ENCODE measurements around the gene CTDSP2.
"Not testable (repeated sequence)": the region's sequence is repeated elsewhere in the genome, so short reads cannot be mapped to it uniquely, and the experiment has no call there.

The CTDSP2 gene

DNA sequence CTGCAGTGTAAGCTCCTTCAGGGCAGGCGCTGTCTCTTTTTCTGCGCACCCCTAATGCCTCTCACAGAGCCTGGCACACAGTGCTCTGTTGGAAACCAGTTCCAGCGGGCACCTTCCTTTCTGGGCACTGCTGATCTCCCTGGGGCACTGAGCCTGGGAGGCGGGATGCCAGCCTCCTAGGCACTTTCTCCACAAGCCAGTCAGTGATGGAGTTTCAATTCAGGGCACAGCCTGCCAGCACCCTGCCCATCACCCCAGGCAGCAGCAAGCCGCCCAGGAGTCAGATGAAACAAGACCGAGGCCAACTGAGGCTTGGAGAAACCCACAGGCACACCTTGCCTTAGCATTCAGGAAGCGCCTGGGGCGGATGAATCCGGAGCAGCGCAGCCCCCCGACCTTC, 5.7 kb upstream of the CTDSP2 start:
- no peak for DNase-seq

DNA sequence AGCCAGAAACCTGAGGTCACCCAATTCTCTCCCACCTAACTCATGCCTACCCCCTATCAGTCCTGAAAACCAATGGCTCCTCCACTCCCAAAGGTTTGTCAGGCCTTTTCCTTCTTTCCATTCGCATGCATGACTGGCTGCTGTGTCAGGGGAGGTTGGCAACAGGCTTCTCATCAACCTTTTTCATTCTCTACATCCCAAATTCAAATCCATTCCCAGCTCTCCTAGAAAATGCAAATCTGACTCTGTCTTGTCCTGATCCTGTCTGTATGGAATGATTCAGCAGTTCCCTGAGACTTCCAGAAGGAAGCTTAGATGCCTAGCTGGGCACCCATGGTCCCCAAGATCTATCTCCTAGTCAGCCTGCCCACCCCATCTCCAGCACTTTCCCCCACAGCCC, 5.0 kb upstream of the CTDSP2 start:
- no peak for DNase-seq

DNA sequence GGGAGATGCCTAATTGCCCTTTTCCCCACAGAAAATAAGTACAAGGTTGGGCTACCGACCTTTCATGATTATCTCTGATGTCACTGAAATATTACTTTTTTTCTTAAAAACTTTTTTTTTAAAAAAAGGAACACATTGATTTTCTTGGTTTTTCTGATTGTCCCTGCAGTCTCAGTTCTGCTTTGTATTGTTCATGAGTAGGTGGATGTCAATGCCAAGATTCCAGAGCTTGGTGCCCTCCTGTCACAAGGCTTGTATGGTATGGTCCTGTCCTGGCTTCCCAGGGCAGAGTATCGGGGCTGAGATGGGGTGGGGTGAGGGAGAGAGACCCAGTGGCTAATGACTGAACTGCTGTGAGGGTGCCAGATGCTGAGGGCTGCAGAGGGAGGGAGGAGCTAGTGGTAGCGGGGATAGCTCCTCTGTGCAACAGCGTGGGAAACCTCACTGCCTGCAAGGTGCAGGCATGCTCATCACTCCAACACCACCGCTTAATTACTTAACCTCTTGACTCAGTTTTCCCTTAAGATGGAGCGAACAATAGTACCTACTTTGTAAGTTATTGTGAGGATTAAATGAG, 4.4 kb upstream of the CTDSP2 start:
- DNase-seq: no peak

DNA sequence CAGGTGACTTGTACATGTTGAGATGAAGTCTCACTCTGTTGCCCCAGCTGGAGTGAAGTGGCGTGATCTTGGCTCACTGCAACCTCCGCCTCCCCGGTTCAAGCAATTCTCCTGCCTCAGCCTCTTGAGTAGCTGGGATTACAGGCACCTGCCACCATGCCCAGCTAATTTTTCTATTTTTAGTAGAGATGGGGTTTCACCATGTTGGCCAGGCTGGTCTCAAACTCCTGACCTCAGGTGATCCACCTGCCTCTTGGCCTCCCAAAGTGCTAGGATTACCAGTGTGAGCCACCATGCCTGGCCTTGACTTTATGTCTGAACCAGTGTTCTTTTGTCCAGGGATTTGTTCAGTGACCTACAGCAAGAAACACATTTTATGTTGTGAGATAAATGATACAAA, 2.9 kb upstream of the CTDSP2 start:
- not testable (repeated sequence) for DNase-seq

DNA sequence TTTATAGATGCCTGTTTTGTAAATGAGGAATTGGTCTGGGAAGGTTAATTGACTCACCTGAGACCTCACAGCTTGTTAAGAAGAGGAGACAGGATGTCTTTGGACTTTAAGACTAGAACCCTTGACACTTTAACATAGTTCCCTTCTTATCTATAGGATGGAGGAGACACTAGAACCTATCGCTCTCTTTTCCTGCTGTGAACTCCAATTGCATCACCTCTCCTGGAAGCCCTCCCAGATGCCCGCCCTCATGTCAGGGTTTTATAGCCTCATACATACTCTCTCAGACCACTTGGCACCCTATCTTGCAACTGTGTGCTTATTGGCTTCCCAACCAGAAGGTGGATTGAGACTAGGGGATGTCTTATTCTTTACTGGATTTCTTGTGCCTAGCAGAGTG, 2.5 kb upstream of the CTDSP2 start:
- DNase-seq: peak; percentile 29

DNA sequence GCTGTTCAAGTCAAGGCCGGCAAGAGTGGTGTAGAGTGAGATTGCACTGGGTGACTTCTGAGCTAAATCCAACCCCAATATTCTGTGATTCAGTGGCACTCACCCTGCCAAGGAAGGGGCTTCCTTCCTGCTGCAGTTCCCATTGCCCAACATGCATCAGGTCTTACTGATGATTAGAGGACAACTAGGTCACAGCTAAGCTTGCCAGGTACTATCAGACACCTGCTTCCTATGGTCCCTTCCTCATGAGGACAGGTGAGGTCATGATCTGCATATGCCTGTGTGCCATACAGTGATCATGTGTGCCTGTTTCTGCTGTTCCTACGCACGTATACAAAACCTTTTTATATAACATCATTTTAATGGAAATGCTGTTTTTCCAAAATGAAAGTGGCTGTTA, 1.7 kb upstream of the CTDSP2 start:
- DNase-seq: peak; percentile 30

DNA sequence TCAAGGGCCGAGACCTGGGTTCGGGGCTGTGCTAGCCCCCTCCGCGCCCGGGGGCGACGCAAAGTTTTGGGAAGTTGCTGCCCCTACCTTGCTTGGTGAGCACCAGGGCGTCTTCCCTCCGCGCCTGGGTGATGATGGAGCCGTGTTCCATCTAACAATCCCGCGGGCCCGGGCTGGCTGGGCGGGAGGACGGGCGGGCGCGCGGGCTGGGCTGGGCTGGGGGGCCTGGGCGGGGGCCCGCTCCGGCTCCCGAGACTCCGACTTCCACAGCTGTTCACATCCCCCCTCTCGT, 298 bp downstream of the CTDSP2 start:
- DNase-seq: no peak

DNA sequence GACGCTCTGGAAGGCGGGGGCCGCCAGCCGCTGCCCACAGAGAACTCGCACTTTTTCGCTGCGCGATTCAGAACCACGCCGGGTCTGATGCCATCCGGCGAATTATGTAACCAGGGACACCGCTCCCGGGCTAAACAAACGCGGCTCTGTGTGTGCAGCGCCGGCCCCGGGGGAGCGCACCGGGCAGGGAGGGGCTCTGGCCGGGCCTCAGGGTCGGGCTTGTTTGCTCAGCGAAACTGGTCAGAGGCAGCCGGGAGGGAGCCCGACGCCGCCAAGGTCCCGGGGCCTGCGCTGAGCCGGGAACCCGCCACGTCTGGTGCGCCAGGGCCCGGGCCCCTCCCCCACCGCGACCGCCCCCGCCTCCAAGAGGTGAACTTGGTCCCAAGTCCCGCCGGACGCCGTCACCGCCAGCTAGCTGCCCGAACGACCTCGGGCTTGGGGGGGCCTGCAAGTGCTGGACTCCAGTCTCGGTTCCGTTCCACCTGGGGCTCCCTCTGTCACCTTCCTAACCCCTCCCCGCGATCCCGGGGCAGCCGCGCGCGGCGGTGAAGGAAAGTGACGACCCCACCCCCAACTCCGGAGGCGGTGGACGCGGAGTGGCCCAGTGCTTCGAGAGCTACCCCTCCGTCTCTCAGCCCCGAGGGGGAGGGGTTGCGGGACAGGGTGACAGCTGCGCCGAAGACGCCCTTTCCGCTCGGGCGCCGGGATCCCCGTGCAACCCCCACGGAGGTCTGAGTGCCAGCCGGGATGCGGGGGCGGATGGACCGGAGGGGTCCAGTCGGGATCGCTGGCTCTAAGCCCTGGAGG, 848 bp downstream of the CTDSP2 start:
- peak; percentile 23 for DNase-seq

DNA sequence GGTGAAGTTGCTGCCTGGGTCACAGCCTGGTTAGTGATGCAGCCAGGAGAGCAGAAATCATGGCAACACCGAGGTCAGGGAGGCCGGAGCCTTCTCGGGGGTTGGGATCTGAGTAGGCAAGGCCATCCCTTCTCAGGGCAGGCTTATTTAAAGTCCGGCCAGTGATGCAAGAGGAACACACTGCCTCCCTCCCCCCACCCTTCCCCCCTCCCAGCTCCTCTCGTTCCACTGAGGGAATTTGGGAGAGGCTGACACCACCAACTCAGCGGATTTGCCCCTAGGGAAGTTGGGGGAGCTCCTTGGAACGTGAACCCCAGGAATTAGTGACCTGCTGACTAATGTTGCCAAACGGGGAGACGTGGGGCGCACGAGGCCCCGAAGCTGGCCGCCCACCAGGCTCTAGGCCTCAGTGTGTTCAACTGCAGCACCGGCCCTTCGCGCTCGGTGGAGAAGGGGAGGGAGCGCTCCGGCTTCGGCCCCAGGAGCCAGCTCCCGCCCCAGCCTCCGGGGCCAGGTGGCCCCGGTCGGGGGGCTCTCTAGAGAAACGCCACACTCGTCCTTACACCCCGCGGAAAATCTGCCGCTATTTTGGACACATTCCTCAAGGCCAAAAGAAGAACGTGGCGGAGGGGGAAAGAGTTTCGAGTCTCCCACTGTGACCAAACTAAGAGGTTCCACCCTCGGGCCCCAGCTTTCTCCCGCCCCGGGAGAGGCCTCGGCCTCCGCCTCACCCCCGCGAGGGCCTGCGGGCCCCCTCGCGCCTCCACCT, 1.6 kb downstream of the CTDSP2 start:
- no peak for DNase-seq

DNA sequence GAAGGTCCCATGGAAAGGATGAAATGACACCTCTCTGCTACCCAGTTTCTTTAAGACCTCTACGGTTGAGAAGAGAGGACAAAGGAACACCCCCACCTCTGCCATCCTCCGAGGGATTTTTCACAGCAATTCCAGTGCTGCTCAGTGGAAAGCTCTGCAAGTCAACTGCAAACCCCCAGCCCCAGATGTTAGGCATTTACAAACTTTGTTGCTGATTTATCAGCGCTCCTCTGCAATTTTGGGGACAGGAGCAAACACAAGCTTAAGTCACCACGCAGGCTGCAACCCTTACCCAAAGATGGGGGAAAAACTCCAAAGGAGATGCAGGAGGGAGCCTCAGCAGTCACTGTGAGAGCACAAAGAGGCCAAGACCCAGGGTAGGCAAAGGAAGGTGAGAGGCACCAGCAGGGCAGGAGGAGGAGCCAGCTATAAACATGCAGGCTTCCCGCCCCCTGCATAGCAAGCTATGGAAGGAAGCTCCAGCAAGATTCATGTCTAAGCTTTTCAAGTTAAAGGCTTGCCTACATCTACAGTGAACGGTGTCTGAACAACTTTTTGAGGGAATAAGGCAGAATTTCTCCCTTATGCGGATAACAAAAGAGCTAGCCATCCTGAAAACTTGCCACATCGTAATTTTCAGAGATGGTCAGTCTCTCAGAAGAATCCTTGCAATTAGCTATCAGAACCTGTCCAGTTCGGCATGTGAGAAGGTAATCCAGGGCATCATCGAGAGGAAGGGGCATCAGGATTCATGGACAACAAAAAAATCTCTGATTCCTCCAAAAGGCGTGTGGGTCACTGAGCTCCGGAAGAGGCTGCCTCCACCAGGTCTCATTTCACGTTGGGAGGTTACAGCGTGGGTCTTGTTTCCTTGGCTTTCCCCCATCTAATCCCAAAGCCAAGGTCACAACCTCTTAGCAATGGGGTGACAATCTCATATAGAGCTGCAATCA, 3.9 kb downstream of the CTDSP2 start:
- no peak for DNase-seq

DNA sequence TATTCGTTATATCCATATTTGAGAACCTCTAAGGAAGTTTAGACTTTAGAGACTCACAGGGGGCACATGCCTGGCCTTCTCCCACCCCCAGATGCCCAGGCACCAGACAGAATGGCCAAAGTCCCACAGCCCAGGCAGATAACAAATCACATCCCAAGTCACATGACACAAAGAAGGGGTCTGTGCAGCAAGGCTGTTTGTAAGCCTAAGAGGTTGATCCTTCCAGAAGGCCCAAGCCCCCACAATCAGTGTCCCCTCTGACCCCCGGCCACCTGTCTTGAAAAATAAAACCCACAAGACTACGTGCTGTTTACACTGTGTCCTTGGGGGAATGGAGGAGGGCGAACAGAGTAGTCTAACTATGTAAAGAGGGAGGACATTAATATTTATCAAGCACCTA, 5.1 kb downstream of the CTDSP2 start:
- no peak for DNase-seq

DNA sequence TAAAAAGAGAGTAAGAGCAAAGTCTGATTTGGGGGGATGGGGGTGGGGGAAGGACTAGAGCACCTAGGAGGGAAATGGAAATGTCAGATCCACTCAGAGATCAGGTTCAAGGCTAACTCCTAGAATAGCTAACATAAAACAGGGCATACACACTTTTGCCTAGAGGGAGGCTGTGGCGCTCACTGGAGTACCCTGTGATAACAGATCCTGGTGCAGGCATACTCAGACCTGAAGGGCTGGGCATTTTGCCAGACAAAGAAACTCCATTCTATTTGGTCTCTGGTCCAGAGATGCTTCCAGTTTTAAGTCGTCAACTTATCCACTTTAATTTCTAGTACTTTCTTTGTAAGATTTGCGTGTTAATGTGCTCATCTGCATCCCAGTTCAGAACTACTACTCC, 5.8 kb downstream of the CTDSP2 start:
- DNase-seq: peak; percentile 43

DNA sequence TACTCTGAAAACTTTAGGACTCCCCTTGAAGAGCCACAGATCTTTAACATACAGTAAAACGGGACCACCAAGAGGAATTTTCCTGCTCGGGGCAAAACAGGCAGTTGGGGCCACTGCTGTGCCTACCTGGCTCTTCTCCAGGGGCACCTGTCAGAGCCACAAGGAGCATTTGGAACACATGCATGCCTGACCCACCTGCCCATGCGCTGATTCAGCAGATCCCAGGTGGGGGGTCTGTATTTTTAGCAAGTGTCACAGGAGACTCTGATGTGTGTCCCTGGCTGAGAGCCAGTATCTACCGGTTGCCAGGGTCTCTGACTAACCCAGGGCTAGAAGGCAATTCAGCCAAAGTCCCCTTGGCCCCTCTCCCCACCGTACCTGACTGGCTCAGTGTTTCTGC, 6.5 kb downstream of the CTDSP2 start:
- DNase-seq: no peak

DNA sequence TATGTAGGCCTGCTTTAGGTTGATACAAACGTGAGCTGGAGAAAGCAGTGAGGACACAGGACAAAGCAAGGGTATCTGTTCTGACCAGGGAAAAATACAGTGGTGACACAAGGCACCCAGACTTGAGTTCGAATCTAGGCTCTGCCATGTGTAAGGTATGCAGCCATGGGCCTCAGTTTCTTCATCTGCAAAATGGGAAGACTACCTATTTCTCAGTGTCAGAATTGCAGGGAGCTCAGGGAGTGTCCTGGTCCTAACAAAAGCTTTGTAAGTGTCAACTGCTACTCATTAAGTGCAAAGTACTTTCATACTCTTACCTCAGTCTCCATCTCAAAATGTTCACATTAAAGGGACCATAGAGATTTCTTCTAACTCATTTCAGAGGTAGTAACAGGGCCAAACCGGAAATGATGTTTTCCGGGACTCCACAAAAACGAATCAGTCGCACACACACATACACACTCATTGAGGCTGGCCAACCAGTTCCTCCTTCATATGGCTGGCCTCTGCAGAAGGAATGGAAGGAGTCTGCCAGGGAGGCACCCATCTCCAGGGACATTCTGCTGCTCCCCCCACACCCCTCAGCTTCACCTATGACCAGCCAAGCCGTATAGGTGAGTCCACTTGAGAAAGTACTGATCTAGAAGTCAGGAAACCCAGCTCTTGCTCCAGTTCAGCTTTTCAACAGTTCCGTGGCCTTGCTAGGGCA, 7.8 kb downstream of the CTDSP2 start:
- no peak for DNase-seq

DNA sequence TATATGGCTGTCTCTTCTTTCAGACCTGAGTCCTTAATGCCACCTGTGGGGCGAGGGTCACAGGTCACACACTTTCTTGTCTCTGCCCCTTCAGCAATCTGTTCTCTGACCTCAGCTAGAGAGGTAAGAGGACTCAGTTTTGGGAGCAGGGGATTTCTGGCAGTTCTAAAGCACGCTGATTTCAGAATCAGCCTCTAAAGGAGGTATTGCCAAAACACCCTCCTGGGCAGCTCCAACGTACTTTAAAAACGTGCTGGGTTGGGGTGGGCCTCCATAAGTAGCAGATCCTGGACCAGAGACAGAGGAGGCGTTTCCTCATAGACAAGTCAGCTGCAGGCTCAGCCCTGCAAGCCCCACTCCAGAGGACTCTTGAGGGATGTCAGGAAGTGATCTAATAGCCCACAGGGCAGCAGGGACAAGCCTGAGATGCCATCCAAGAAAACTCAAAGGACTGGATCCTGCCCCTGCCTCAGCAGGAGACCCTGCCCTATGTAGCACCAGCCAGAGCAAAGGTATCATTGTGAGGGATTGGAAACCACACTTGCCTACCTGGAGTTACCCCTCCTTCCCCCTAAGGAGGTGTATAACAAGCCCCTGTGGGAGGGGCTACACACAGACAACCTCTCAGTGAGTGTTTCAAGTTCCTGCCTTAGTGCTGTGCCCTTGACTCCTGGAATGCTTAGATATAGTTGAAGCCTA, 8.5 kb downstream of the CTDSP2 start:
- peak; percentile 67 for DNase-seq

DNA sequence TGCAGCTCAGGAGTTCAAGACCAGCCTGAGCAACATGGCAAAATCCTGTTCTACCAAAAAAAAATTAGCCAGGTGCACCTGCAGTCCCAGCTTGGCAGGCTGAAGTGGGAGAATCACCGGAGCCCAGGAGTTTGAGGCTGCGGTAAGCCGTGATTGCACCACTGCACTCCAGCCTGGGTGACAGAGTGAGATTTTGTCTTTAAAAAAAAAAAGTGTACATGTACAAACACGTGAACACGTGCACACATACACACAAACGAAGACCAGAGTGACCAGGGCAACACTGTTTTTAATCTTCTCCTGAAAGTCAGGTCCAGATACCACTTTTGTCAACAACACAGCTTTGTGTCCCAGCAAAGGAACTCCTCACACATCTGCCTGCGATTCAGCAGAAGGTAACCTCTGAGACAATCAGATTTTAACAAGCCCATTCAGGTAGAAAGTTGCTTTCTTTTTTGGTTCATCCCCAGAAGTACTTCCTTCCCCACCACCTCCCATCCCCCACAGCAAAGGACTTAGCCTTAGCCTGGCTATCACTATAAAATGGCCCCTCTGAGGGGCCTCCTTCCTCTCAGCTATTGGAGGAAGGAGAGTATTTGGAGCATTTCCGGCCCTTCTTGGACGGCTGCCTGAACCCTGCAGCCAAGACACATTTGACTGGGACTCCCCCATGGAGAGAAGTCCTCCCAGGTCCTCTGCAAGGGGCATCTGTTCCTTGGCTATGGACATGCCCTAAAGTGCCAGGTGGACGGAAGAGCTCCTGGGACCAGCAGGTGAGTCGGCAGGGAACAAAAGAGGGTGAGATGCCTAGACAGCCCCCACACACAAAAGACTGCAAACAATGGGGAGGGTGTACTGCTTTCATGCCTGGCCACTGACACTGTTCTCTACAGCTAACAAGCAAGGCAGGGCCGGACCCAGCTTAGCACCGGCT, 9.8 kb downstream of the CTDSP2 start:
- peak; percentile 98 for DNase-seq

DNA sequence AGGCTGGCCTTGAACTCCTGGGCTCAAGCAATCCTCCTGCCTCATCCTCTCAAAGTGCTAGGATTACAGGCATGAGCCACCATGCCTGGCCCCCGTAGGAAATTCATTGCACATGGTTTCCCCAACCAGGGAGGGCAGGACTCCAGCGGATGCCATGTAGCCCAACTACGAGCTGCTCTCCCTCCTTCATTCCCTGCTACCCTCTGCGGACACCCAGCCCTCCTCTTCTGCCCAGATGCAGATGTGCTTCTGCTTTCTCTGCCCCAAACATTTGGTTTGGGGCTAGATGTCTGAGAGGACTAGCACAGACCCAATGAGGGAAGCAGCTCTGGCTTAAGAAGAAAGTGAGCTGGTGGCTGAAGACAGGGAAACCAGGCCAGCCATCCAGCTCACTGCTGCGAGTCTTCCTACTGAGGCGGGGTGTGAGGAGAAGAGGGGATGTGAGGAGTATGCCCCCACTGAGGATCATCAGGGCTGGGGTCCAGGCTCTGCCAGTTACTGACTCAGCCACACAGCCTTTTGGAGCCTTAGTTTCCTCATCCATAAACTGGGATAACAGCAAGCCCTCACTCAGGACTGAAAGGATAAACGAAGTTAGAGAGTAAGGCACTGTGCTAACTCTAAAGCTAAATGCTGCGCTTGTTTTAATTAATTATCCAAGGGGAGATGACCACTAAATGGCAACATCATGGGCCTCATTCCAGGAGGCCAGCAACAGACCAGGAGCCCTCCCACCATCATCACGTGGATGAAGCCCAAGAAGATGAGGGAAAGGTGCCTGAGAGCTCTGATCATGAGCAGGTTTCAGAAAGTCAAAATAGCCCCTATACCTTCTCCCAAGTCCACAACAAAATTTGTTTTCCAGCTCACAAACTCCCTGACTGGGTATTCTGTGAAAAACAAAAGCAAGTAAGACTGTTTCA, 10.9 kb downstream of the CTDSP2 start:
- no peak for DNase-seq

DNA sequence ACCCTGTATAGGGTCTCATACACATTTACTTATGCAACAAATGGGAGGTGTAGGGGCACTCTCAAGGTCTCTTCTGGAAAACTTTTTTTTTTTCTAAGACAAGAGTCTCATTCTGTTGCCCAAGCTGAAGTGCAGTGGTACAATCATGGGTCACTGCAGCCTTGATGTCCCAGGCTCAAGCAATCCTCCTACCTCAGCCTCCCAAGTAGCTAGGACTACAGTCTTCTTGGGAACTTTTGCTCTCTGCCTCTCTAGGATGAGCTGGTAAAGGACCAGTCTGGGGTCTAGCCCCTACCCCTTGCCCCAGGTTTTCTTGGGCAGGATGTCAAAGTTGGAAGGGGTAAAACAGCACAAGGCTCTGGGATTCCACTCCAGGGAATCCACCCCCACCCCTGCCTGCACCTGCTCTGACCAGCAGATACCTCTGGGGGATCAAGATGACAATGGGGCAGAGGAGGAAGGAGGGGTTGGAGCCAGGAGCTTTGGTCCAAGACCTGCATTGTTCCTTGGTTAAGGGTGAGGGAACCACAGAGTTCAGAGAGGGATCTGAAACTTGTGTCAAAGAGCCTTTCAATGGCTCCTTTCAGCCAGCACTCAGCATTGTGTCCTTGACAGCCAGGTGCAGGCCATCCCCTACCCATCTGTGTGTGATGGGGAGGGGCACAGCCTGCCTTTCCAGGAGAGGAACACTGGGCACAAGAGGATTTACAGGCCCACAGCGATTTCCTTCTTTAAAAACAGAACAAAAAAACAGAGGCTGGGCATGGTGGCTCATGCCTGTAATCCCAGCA, 12.2 kb downstream of the CTDSP2 start:
- DNase-seq: no peak

DNA sequence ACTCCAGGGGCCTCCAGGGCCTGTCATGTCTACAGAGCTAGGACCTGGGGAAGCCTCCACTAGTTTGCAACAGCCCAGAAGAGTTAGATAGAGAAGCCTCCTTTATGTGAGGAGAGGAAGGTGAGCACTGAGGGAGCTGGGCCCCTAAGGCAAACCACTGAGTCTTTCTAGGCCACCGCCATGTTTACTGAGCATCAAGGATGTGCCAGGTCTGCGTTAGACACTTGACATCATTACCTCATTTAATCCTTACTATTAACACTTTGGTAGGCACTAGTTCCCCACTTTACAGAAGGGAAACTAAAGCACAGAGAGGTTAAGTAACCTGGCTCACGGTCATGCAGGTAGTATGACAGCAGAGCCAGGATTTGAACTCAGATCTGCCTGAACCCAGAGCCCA, 12.9 kb downstream of the CTDSP2 start:
- DNase-seq: no peak
